HPDE6-E6E7 (cell line): ENCODE data around the gene INPP5A.
"Not testable (repeated sequence)": the region's sequence is repeated elsewhere in the genome, so short reads cannot be mapped to it uniquely, and the experiment has no call there.

Source experiments
- DNase-seq: peaks from one replicate; pipeline ENCODE4 v3.0.0; 2011; ENCODE audit warnings: missing footprints; ENCODE audit errors: extremely low spot score

The INPP5A gene

GRCh38 chr10:132597654-132598053 lies 60.1 kb downstream of the INPP5A start:
- no peak for DNase-seq

GRCh38 chr10:132599023-132599618 lies 61.5 kb downstream of the INPP5A start:
- DNase-seq: not testable (repeated sequence)

- DNase-seq: no peak
These were observed 62.1 kb downstream of the INPP5A start for GRCh38 chr10:132599732-132600131.

GRCh38 chr10:132600416-132600815 lies 62.8 kb downstream of the INPP5A start:
- no peak for DNase-seq

- DNase-seq: no peak
These were observed 64.0 kb downstream of the INPP5A start for GRCh38 chr10:132601567-132601966.

- DNase-seq: no peak
These were observed 65.0 kb downstream of the INPP5A start for GRCh38 chr10:132602614-132603013.

GRCh38 chr10:132603851-132604533 lies 66.4 kb downstream of the INPP5A start:
- no peak for DNase-seq

GRCh38 chr10:132604686-132605085 lies 67.1 kb downstream of the INPP5A start:
- DNase-seq: no peak

GRCh38 chr10:132605390-132605789 lies 67.8 kb downstream of the INPP5A start:
- no peak for DNase-seq

GRCh38 chr10:132606031-132606491 lies 68.5 kb downstream of the INPP5A start:
- DNase-seq: no peak

- no peak for DNase-seq
These were observed 69.1 kb downstream of the INPP5A start for GRCh38 chr10:132606536-132607316.

GRCh38 chr10:132607491-132607890 lies 69.9 kb downstream of the INPP5A start:
- DNase-seq: no peak

- DNase-seq: no peak
These were observed 70.4 kb downstream of the INPP5A start for GRCh38 chr10:132607961-132608495.

- DNase-seq: no peak
These were observed 71.1 kb downstream of the INPP5A start for GRCh38 chr10:132608511-132609195.

GRCh38 chr10:132609211-132609610 lies 71.6 kb downstream of the INPP5A start:
- no peak for DNase-seq

- DNase-seq: no peak
These were observed 72.6 kb downstream of the INPP5A start for GRCh38 chr10:132610071-132610701.

- no peak for DNase-seq
These were observed 73.7 kb downstream of the INPP5A start for GRCh38 chr10:132611026-132611910.

- DNase-seq: no peak
These were observed 74.4 kb downstream of the INPP5A start for GRCh38 chr10:132611986-132612385.

- no peak for DNase-seq
These were observed 75.3 kb downstream of the INPP5A start for GRCh38 chr10:132612571-132613504.
